GM21737 (cell line): ENCODE results near the gene CEACAM16.

Source experiments
- ATAC-seq: cut with Tn5 transposase; IDR thresholded peaks from one replicate; pipeline ENCODE4 v1.9.1; 2021; ENCODE audit warnings: mild to moderate bottlenecking, moderate library complexity; ENCODE audit not compliant: unreplicated experiment

CEACAM16 gene

DNA sequence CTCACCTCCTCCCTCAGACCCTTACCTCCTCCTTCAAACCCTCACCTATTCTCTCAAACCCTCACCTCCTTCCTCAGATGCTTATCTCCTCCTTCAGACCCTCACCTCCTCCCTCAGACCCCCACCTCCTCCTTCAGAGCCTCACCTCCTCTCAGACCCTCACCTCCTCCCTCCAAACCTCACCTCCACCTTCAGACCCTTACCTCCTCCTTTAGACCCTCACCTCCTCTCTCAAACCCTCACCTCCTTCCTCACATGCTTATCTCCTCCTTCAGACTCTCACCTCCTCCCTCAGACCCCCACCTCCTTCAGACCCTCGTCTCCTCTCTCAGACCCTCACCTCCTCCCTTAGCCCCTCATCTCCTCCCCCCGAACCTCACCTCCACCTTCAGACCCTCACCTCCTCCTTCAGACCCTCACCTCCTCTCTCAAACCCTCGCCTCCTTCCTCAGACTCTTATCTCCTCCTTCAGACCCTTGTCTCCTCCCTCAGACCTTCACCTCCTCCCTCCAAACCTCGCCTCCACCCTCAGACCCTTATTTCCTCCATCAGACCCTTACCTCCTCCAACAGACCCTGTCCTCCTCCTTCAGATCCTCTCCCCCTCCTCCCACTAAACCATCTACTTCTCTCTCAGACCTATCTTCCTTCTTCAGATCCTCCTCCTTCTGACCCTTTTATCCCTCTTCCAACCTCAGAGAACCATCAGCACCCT lies 47.1 kb downstream of the CEACAM16 start:
- no peak for ATAC-seq

DNA sequence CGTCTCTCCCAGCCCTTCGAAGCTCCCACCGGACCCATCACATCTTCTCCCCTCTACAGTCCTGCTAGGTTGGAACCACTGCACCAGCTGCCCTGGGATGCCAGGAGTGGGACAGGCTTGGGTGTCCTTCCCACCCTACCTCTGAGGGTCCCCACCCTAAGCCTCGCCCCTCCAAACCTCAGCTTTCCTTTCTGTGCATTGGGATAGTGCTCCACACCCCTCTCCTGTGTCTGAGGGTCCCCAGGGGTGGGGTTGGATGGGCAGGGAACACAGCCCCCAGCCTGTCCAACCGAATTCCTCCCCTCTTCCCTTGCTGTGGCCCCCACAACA lies 47.6 kb downstream of the CEACAM16 start:
- ATAC-seq, result no peak

DNA sequence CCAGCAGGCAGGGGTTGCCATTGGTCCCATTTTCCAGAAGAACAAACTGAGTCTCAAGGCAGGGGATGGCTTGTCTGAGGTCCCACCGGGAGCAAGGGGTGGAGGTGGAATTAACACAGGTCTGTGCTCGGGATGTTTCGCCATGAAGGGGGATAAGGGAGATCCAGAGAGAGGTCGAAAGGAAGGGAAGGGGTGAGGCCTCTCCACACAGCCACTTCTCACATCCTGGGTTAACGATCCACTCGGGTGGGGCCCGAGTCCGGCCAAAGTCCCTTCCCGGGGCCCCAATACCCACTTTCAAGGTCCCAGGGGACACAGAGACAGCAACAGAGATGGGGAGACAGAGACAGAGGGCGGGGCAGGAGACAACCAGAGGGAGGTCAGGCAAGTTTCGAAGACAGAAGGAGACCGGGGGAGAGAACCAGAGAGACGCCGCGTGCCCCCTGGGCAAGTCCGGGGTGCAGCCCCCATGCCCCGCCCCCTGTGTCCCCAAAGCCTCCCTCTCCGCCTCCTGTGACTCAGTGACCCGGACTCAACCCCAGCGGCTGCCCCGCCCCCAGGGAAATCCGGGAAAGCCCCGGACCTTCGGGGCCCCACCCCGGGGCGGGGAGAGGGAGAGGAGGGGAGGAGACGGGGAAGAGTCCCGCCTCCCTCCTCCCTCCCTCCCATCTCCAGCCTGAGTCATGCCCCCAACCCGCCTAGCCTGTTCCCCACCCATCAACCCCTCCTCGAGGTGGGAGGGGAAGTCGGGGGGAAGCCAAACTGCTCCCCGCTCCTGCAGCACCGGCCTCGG lies 48.2 kb downstream of the CEACAM16 start:
- peak; percentile 26 for ATAC-seq

DNA sequence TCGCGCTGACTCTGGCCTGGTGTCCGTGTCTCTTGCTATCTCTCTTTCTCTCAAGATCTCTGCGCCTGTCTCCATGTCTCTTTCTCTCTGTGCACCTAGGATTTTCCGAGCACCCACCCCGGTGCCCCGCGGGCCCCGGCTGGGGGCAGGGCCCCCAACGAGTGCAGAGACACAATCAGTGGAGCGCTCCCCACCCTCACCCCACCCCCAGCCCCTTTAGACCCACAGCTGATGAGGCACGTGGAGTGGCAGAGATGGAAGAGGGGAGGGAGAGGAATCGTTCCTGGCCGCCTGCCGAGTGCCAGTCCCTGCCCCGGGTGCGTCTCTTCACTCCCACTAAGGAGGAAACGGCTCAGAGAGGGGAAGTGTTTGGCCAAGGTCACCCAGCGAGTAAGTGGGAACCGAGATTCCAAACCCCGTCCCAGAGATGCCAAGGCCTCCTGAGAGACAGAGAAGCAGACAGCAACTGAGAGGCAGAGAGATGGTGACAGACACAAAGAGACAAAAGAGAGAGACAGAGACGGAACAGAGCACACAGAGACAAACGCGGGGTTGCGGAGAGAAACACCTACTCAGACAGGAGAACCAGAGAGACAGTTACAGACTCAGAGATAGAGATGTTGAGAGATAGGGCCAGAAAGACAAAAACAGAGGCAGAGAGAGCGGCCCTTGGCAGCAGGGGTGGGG lies 48.9 kb downstream of the CEACAM16 start:
- peak; percentile 3 for ATAC-seq

DNA sequence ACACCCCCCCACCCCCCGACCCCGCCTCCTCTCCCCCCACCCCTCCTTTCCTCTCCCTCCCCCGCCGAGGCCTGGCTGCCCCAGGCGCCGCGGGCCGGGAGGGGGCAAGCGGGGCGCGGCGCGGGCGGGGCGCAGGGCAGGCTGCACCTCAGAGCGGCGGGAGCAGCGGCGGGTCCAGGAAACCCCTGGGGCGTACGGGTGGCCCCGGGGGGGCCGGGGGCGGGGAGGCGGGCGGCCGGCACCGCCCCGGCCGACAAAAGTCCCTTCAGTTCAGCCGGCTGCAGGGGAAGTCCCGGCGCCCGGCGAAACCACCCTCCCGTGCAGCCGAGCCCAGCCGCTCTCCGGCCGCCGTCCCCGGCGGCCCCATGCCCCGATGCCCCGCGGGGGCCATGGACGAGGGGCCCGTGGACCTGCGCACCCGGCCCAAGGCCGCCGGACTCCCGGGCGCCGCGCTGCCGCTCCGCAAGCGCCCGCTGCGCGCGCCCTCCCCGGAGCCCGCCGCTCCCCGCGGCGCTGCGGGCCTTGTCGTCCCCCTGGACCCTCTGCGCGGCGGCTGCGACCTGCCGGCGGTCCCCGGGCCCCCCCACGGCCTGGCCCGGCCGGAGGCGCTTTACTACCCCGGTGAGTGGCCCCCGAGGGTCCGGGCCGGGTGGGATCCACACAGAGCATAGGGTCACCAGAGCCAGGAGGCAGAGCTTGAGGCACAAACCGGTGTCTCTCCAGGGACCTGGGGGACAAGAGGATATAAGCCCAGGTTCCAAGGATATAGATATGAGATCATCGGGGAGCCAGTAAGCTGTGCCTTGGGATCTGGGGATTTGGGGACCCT lies 49.7 kb downstream of the CEACAM16 start, which contains the start of gene BCL3:
Gene BCL3 (plus strand): TSS at position 283 of the 829 bp plus-strand sequence. CDS start 83 bp downstream, at position 366.
- peak; percentile 26 for ATAC-seq

DNA sequence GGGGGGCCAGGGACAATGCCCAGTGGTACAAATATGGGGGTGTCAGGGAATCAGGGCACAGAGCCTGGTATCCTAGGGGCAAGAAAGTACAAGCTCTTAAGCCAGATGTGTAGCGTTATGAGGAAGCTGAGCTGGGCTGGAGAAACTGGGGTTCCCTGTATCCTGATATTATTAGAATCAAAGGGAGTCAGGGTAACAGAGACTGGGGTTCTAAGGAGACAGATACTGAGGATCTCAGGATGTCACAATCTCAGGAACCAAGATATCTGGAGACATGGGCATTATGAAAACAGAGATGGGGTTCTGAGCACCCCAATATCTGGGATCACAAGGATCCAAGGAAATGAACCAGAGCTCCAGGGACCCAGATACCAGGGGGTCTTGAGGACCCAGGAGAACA lies 50.3 kb downstream of the CEACAM16 start:
- ATAC-seq, result no peak

DNA sequence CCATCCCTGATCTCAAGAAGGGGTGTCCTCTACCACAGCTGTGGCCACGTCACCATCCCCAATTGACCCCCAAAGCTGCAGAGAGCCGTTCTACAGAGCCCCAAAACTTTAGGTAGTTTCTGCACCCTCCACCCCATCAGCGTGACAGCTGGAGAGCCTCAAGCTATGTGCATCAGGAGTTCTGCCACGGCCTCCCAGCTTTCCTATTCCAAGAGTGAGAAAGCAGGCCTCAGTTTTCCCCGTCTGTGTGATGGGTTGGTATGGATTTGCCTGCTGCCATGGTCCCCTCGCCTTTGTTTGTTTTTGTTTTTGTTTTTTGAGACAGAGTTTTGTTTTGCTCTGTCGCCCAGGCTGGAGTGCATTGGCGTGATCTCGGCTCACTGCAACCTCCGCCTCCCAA lies 51.0 kb downstream of the CEACAM16 start:
- ATAC-seq, result no peak

DNA sequence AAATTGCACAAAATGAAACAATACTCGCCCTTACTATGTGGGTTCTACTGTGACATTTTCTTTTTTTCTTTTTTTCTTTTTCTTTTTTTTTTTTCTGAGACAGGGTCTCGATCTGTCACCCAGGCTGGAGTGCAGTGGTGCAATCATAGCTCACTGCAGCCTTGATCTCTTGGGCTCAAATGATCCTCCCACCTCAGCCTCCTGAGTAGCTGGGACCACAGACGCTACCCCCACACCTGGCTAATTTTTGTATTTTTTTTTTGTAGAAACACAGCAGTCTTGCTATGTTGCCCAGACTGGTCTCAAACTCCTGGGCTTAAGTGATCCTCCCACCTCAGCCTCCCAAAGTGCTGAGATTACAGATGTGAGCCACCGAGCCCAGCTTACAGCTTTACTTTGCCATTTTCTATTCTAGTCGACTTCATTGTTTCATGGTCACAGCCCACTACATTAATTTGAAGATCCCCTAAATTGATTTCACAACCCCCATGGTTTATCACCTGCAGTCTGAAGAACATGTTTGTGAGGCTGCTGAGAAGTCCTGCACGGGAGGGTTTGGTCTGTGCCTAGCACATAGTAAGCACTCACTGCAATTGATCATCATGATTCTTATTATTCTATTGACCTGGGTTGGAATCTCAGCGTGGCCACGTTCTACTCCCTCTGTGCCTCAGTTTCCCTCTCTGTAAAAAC lies 53.3 kb downstream of the CEACAM16 start:
- ATAC-seq, result no peak

DNA sequence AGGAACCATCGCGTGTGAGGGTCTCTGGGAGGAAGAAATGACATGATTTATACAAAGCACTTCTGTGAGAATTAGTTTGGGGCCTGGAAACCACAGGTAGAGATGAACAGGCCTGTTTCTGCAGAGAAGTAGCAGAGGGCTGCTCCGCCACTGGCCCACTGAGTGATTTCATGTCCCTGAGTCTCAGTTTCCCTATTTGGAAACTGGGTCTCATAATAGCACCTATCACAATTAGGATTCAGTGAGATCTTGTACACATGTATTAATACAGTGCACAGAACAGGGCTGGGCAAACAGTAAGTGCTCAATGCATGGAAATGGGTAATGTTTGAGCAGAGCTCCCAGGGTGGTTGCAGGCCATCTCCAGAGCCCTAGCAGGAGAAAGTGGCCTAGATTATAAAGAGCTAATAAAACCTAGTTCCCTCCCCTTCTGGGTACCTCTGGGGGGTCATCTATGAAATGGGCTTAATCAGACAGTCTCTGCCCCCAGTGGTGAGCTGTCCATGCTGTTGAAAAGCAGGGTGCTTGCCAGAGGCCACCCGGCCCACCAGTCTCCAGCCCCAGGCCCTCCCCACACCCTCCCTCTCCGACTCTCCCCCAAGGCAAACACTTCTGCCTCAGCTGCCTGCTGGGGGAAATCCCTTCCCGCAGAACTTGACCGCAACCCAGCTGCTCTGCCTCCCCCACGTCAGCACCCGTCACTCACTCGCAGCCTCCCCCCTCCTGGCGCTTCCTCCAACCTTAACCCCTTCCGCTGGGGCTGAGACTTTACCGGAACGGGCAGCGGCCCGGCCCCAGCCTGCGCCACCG lies 54.1 kb downstream of the CEACAM16 start:
- peak; percentile 49 for ATAC-seq

DNA sequence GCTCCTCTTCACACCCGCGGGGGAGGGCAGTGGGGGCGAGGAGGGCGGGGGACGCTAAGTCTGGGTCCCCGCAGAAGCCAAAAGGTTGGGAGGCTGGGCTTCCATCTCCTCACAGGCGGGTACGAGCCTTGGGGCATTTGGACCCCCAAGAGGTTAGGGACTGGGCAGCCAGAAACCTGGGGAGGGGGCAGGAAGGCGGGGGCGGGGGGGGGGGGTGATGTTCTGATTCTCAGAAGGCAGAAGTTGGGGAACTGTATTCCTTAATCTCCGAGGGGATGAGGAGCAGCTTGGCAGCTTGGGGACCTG lies 54.6 kb downstream of the CEACAM16 start:
- ATAC-seq, result no peak

DNA sequence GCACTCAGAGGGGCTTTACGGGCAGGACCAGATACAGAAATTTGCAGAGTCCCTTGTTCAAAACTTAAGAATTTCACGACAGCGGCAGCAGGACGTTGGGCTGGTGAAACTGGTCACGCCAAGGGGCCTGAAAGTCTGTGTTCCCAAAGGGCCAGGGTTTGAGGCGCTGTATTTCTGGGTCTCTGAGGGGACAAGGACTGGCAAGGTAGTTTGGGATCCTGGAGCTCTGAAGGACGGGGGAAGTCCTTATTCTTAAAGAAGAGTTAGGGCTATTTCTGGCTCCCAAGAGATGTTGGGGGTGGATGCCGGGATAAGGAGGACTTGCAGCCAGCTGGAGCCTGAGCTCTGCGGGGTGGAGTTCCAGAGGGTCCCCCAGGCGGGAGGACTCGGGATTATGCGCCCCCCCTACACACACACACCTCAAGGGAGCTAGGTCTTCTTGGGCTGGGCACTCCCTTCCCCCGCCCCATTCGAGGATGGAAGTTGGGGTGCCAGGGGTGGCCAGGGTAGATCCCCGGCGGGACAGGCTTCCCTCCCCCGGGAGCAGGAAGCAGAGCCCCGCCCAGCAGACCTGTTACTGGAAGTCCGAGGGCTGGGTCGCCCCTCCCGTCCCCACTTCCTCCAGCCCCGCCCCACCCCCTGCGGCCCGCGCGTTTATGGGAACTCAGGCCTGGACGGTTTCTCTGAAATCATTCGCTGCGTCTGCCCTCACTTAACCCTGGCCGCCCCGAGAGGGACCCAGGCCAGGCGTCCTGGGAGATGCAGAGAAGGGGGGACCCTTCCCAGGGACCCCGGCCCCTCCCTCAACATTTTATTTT lies 55.2 kb downstream of the CEACAM16 start:
- peak; percentile 38 for ATAC-seq

DNA sequence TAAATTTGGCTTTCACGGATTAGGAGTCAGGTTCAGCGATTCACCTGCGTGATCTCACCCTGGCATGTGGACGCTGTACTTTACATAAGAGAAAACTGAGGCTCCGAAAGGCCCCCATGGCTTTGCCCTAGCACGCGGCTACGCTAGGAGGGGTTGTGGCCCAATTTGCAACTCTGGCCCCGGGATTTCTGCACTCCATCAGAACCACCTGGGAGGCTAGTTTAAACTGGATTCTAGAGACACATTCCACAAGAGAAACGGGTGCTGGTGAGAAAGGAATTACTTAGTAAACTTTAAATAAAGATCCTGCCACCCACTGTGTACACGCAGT lies 55.8 kb downstream of the CEACAM16 start:
- peak; percentile 0 for ATAC-seq

DNA sequence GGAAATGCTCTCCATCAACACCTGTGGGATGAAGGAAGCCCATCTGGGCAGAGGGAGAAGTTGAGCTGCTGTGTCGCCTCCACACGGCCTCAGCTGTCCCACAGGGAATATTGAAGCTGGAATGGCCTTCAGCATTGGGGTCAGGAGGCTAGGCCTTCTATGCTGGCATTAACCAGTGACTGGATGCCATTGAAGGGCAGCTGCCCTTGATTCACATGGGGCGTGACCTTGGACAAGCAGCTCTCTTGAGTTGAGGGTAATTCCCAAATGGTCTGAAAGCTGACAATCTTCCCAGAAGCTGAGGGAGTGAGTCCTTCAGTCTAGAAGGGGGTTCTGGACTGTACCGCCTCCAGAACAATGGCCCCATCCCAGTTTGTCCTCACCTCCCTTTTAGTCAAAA lies 56.3 kb downstream of the CEACAM16 start:
- ATAC-seq, result no peak

DNA sequence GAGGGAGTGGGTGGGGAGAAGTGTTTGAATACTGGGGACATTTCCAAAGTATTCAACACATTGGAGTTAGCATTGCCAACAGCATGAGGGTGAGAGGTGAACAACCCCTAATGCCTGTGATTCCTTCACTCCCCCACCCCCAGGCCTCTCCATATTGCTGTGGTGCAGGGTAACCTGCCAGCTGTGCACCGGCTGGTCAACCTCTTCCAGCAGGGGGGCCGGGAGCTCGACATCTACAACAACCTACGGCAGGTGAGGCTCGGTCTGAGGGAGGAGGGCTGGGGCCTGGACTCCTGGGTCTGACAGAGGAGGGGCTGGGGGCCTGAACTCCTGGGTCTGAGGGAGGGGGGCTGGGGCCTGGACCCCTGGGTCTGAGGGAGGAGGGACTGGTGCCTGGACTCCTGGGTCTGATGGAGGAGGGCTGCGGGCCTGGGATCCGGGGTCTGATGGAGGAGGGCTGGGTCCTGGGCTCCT lies 57.2 kb downstream of the CEACAM16 start:
- no peak for ATAC-seq

DNA sequence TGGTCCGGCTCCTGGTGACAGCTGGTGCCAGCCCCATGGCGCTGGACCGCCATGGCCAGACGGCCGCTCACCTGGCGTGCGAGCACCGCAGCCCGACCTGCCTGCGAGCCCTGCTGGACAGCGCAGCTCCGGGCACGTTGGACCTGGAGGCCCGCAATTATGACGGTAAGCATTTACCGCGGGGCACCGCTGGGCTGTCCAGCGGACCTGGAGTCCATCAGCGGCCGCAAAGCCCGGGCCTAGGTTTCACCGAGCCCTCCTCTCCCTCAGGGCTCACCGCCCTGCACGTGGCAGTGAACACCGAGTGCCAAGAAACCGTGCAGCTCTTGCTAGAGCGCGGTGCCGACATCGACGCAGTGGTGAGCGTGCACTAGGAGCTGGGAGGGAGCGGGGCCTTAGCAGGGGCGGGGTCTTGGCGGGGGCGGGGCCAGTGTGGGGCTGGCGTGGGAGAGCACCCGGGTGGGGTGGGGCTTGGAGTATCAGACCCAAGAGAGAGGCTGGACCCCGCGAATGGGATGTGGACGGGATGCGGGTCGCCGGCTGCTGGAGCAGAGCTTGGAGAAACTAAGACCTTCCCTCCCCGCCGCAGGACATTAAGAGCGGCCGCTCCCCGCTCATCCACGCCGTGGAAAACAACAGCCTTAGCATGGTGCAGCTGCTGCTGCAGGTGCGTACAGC lies 58.2 kb downstream of the CEACAM16 start:
- ATAC-seq, result no peak

DNA sequence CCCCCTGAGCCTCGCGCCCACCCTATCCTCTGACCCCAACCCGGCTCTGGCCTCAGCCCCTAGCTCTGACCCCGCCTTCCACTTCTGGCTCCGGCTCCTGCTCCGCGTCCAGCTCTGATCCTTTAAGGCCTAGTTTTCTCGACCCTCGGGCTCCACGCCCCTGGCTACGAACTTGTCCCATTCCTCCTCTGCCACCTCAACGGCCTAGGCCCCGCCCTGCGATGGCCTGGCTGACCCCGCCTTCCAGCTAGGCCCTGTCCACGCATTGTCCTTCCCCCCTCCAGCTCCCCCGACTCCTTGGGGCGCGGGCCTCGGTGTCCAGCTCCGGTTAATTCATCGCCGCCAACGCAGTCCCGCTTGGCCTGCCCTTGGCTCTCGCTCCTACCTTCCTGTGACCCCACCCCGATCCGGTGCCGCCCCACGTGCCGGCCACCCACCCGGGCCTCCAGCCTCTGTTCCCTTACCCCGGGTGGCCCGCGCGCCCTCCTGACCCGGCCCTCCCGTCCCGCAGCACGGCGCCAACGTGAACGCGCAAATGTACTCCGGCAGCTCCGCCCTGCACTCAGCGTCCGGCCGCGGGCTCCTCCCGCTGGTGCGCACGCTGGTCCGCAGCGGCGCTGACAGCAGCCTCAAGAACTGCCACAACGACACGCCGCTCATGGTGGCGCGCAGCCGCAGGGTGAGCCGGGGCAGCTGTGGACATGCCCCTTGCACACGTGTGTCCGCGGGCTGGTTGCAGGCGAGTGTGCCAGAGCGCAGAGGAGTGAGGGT lies 59.0 kb downstream of the CEACAM16 start:
- ATAC-seq, result no peak

DNA sequence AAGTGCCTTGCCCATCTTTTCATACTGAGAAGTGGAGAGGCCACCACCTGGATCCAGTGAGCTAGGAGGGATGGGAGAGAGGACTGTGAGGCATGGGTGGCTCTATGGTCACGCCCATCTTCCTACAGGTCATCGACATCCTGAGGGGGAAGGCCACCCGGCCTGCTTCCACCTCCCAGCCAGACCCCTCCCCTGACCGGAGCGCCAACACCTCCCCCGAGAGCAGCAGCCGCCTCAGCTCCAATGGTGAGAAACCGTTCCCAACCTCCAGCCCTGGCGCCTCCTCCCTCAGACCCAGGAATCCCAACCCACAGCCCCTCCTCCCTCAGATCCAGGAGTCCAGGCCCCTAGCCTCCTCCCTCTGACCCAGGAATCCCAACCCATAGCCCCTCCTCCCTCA lies 59.6 kb downstream of the CEACAM16 start:
- no peak for ATAC-seq
